HEK293 (cell line): ENCODE measurements around the gene ERCC2.

Experiments
- ZBTB17 ChIP-seq: fragments of 450-650 bp; formaldehyde crosslinking; IDR thresholded peaks from 2 replicates; pipeline ENCODE4 v1.5.1; 2016; ENCODE audit warnings: missing biosample characterization, missing genetic modification characterization
- ZNF114 ChIP-seq: fragments of 450-650 bp; formaldehyde crosslinking; IDR thresholded peaks from 2 replicates; pipeline ENCODE4 v1.5.0; 2017; ENCODE audit warnings: missing biosample characterization, missing genetic modification characterization
- ZNF37A ChIP-seq: fragments of 450-650 bp; IDR thresholded peaks from 2 replicates; pipeline ENCODE4 v1.5.1; 2018; ENCODE audit warnings: missing biosample characterization, missing genetic modification characterization
- ZNF585B ChIP-seq: fragments of 450-650 bp; formaldehyde crosslinking; IDR thresholded peaks from 2 replicates; pipeline ENCODE4 v1.5.1; 2016; ENCODE audit warnings: missing biosample characterization, missing genetic modification characterization
- ZNF792 ChIP-seq: fragments of 450-650 bp; formaldehyde crosslinking; IDR thresholded peaks from 2 replicates; pipeline ENCODE4 v1.5.1; 2016; ENCODE audit warnings: missing biosample characterization, missing genetic modification characterization
- TF ChIP-seq, protein P1 (sequence below): IDR thresholded peaks from 2 replicates; pipeline ENCODE4 v1.6.1; 2011; ENCODE audit warnings: mild to moderate bottlenecking, low read depth, low read length, borderline replicate concordance

DNA sequence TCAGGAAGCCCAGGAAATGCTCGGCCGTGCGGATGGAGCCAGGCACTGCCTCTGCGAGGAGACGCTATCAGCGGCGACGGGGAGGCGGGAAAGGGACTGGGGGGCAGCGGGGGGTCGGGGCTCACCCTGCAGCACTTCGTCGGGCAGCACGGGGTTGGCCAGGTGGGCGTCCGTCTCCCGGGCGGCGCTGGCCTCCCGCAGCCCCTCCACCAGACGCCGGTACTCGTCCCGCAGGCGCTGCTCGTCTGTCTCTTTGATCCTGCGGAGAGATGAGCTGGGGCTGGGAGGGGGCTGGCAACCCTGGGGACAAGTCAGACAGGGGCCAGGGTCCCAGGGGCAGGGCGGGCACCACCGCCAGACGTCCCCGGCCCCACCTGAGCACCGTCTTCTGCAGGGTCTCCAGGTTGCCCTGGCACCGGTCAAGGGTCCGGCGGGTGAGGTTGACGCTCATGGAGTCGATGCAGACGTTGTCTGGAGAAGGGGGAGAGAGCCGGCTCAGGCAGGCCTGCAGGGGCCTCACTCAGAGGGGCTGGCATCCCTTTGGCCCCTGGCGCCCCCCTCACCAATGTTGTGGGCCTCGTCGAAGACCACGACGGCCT lies 6.4 kb downstream of the ERCC2 start:
- TF ChIP-seq ZNF792 (tag by site-specific recombination): no peak
- no peak for TF ChIP-seq ZNF585B
- no peak for TF ChIP-seq ZNF37A (tag by site-specific recombination)
- TF ChIP-seq ZBTB17 (tag by site-specific recombination): no peak
- TF ChIP-seq ZNF114 (tag by site-specific recombination): no peak
- TF ChIP-seq, protein P1, sequence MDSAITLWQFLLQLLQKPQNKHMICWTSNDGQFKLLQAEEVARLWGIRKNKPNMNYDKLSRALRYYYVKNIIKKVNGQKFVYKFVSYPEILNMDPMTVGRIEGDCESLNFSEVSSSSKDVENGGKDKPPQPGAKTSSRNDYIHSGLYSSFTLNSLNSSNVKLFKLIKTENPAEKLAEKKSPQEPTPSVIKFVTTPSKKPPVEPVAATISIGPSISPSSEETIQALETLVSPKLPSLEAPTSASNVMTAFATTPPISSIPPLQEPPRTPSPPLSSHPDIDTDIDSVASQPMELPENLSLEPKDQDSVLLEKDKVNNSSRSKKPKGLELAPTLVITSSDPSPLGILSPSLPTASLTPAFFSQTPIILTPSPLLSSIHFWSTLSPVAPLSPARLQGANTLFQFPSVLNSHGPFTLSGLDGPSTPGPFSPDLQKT: no peak
